Spinal cord (tissue), 10 donors: ENCODE data around the gene BANK1. TPM values are rescaled to one million over a fixed set of nuclear protein-coding genes. Genes with fewer than 3 reads are reported as not detected.

Source experiments
- DNase-seq, 6 donors: peaks; one replicate each; pipeline versions ENCODE4 v3.0.0 to v3.0.0-alpha.2; 2013 to 2015; ENCODE audit warnings: low spot score in 6 of 6, low read depth in 4 of 6
- H3K27ac ChIP-seq: one replicate; pipeline ENCODE4 v1.5.1; 2013; ENCODE audit warnings: low read depth, low read length, control low read depth
- H3K27me3 ChIP-seq: one replicate; pipeline ENCODE4 v1.6.1; 2013; ENCODE audit warnings: low read length; ENCODE audit not compliant: control insufficient read depth, insufficient read depth
- H3K36me3 ChIP-seq: one replicate; pipeline ENCODE4 v1.6.1; 2013; ENCODE audit warnings: low read length; ENCODE audit not compliant: control insufficient read depth, insufficient read depth
- H3K4me1 ChIP-seq: one replicate; pipeline ENCODE4 v1.6.1; 2013; ENCODE audit warnings: low read length; ENCODE audit not compliant: control insufficient read depth, insufficient read depth
- H3K4me3 ChIP-seq: one replicate; pipeline ENCODE4 v1.5.1; 2013; ENCODE audit warnings: low read depth, low read length, control low read depth
- H3K9me3 ChIP-seq: one replicate; pipeline ENCODE4 v1.6.1; 2013; ENCODE audit warnings: low read length; ENCODE audit not compliant: control insufficient read depth, insufficient read depth
- WGBS: methylation state at CpG from one replicate; pipeline ENCODE4 v1.1.5; 2013; ENCODE audit warnings: missing lambda C conversion rate; ENCODE audit not compliant: insufficient coverage; 5-methylcytosine and 5-hydroxymethylcytosine counted together
- polyA plus RNA-seq, 2 donors: library from polyadenylated mRNA; unstranded; fragments of 120-200 nt; gene quantifications; one replicate each; pipeline ENCODE4 v1.2.1, GENCODE V29; 2013; ENCODE audit not compliant: insufficient read length in 2 of 2
- total RNA-seq, 2 donors: library from RNA; depleted of rRNA in 1 of 2; stranded (reverse); fragments of 120-200 nt in 1 of 2; fragments of >200 nt in 1 of 2; gene quantifications; one replicate each; pipeline versions ENCODE4 v1.2.3 to v1.2.4, GENCODE V29; 2013 to 2014
- donor health status: healthy.

The BANK1 gene
- total and polyA plus RNA-seq, 4 donors: 0.61 to 1.5 (median 1.2) TPM

DNA sequence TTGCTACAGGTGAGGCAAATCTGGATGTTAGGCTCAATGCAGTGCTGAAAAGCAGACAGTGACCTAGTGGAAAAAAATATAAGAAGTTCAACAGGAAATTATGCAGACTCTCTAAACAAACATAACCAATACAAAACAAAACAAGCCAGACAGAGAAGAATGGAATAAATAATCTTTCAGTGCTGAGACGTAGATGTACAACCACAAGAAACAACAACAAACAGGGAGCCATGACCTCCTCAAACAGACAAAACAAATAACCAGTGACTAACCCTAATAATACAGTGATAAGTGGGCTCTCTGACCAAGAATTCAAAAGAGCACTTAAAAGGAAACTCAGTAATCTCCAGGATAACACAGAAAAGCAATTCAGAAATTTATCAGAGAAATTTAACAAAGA is 315.5 kb downstream of the BANK1 start:
- Histone ChIP-seq H3K9me3 (peaks cover 8% of the 10 kb centered on the region), H3K27me3 (no peaks in the 10 kb centered on the region), H3K4me1 (no peaks in the 10 kb centered on the region), H3K36me3 (no peaks in the 10 kb centered on the region), H3K4me3 (no peak overlapping the region), H3K27ac (no peak overlapping the region)
- WGBS: no CpG with 5 or more reads among the region's 1 CpG
- DNase-seq: no peak

GRCh38 chr4:102114118-102114630 is 323.6 kb downstream of the BANK1 start:
- DNase-seq: peak in 2 of 6 donors; percentile 4 to 15
- Histone ChIP-seq H3K4me3 (no peak overlapping the region), H3K36me3 (no peaks in the 10 kb centered on the region), H3K27me3 (no peaks in the 10 kb centered on the region), H3K27ac (no peak overlapping the region), H3K4me1 (no peaks in the 10 kb centered on the region), H3K9me3 (no peaks in the 10 kb centered on the region)
- WGBS: 89% methylated on average over 3 of the region's 3 CpGs

- Histone ChIP-seq H3K27me3 (no peaks in the 10 kb centered on the region), H3K36me3 (no peaks in the 10 kb centered on the region), H3K4me1 (no peaks in the 10 kb centered on the region), H3K27ac (no peak overlapping the region), H3K4me3 (no peak overlapping the region), H3K9me3 (no peaks in the 10 kb centered on the region)
- no CpG with 5 or more reads among the region's 3 CpGs for WGBS
- no peak for DNase-seq
These were observed 325.6 kb downstream of the BANK1 start for GRCh38 chr4:102116121-102116520.

- Histone ChIP-seq H3K27me3 (no peaks in the 10 kb centered on the region), H3K9me3 (peaks cover 4% of the 10 kb centered on the region), H3K4me3 (no peak overlapping the region), H3K27ac (no peak overlapping the region), H3K4me1 (no peaks in the 10 kb centered on the region), H3K36me3 (no peaks in the 10 kb centered on the region)
- DNase-seq: no peak
These were observed 330.3 kb downstream of the BANK1 start for GRCh38 chr4:102120846-102121245.
